ENCODE measurements around the gene WDFY2.

Gene WDFY2

DNA sequence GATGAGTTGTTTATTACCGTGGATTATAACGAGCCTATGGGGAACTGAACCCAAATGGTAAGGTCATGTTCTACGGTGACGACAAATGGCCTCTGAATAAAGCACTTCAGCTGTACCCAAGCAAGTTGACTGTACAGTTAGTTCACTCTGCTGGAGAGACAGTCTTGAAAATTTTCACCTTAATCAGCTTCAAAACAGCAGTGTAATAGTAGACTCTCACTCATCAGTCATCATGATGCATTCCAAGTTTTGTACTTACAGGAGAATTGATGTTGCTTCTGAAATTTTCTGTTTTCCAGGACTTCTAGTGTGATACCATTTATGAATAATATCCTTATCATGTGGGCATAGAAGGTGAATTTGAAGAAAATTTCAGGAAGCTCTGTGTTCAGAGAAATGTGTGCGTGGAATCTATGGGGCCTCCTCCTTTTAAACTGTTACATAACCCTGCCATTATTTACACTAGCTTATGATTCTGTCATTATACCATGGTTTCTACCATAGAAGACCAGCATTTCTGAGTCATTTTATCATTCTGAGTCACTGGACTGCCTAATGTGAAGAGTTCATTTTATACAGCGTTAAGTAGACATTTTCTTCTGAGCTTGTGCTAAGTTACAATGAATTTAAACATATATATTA, 96.9 kb downstream of the WDFY2 start:
- no peak overlapping the region for H3K4me2 ChIP-seq (ENCODE audit: insufficient read depth, low read length, poor library complexity, severe bottlenecking)
- H2BK5ac ChIP-seq (ENCODE audit: low read length): no peak overlapping the region
- H3K27ac ChIP-seq (replicated peaks; ENCODE audit: low read length): no peak overlapping the region
- no peak overlapping the region for H2BK15ac ChIP-seq (ENCODE audit: low read length)
- H4K8ac ChIP-seq (ENCODE audit: low read depth, low read length): no peak overlapping the region
- H2AK5ac ChIP-seq (ENCODE audit: low read depth, low read length): no peak overlapping the region
- no peak overlapping the region for H2BK12ac ChIP-seq (ENCODE audit: low read length)
- no peak overlapping the region for H3K9ac ChIP-seq (ENCODE audit: low read depth, low read length, poor library complexity)
- no peaks in the 10 kb centered on the region for H3K79me1 ChIP-seq (ENCODE audit: low read depth, low read length)
- no peaks in the 10 kb centered on the region for H3K36me3 ChIP-seq (replicated peaks in 1 of 2; ENCODE audit: control insufficient read depth in 2 of 2, insufficient read depth in 2 of 2, low read length in 2 of 2)
- no peaks in the 10 kb centered on the region for H3K9me3 ChIP-seq (replicated peaks in 1 of 2; ENCODE audit: control insufficient read depth in 2 of 2, insufficient read depth in 1 of 2, low read depth in 1 of 2, low read length in 2 of 2)
- no peaks in the 10 kb centered on the region for H3K27me3 ChIP-seq (ENCODE audit: control insufficient read depth in 3 of 3, insufficient read depth in 3 of 3, low read depth in 1 of 3, low read length in 3 of 3)
- H2AFZ ChIP-seq (ENCODE audit: low read length): no peak overlapping the region
- no peaks in the 10 kb centered on the region for H3K4me1 ChIP-seq (ENCODE audit: control insufficient read depth in 2 of 2, insufficient read depth in 1 of 2, low read depth in 1 of 2, low read length in 2 of 2)
- no peak overlapping the region for H3K23ac ChIP-seq (ENCODE audit: low read depth, low read length, poor library complexity)
- H3K4ac ChIP-seq (ENCODE audit: low read length): no peak overlapping the region
- H2BK120ac ChIP-seq (ENCODE audit: low read depth, low read length): no peak overlapping the region
- no peak for DNase-seq (ENCODE audit: low spot score)
- no peak overlapping the region for H3K14ac ChIP-seq (ENCODE audit: low read length)
- no peak overlapping the region for H3K18ac ChIP-seq (ENCODE audit: low read length)
- WGBS, 2 donors (ENCODE audit: extremely low coverage in 2 of 2, insufficient read length in 2 of 2, insufficient replicate concordance in 1 of 2): no CpG with 5 or more reads among the region's 6 CpGs
- no peak overlapping the region for H3K4me3 ChIP-seq (ENCODE audit: low read length in 2 of 2)
- H4K91ac ChIP-seq (ENCODE audit: low read depth, low read length, poor library complexity): no peak overlapping the region

- Histone ChIP-seq H3K4me2 (ENCODE audit: insufficient read depth, low read length, poor library complexity, severe bottlenecking) (no peak overlapping the region), H3K4me1 (ENCODE audit: control insufficient read depth in 2 of 2, insufficient read depth in 1 of 2, low read depth in 1 of 2, low read length in 2 of 2) (peaks cover 0 to 1% of the 10 kb centered on the region in 2 donors), H4K8ac (ENCODE audit: low read depth, low read length) (no peak overlapping the region), H2AK5ac (ENCODE audit: low read depth, low read length) (no peak overlapping the region), H3K27ac (replicated peaks; ENCODE audit: low read length) (no peak overlapping the region), H2AFZ (ENCODE audit: low read length) (no peak overlapping the region), H3K36me3 (replicated peaks in 1 of 2; ENCODE audit: control insufficient read depth in 2 of 2, insufficient read depth in 2 of 2, low read length in 2 of 2) (no peaks in the 10 kb centered on the region), H2BK5ac (ENCODE audit: low read length) (no peak overlapping the region), H3K14ac (ENCODE audit: low read length) (no peak overlapping the region), H3K18ac (ENCODE audit: low read length) (no peak overlapping the region), H3K27me3 (ENCODE audit: control insufficient read depth in 3 of 3, insufficient read depth in 3 of 3, low read depth in 1 of 3, low read length in 3 of 3) (no peaks in the 10 kb centered on the region), H4K91ac (ENCODE audit: low read depth, low read length, poor library complexity) (no peak overlapping the region), H3K4ac (ENCODE audit: low read length) (no peak overlapping the region), H2BK120ac (ENCODE audit: low read depth, low read length) (no peak overlapping the region), H2BK12ac (ENCODE audit: low read length) (no peak overlapping the region), H3K79me1 (ENCODE audit: low read depth, low read length) (no peaks in the 10 kb centered on the region), H3K9ac (ENCODE audit: low read depth, low read length, poor library complexity) (no peak overlapping the region), H3K9me3 (replicated peaks in 1 of 2; ENCODE audit: control insufficient read depth in 2 of 2, insufficient read depth in 1 of 2, low read depth in 1 of 2, low read length in 2 of 2) (no peaks in the 10 kb centered on the region), H3K23ac (ENCODE audit: low read depth, low read length, poor library complexity) (no peak overlapping the region), H3K4me3 (ENCODE audit: low read length in 2 of 2) (no peak overlapping the region), H2BK15ac (ENCODE audit: low read length) (no peak overlapping the region)
- no peak for DNase-seq (ENCODE audit: low spot score)
- no CpG with 5 or more reads among the region's 1 CpG for WGBS, 2 donors (ENCODE audit: extremely low coverage in 2 of 2, insufficient read length in 2 of 2, insufficient replicate concordance in 1 of 2)
Measured at GRCh38 chr13:51682686-51683085, 98.4 kb downstream of the WDFY2 start.

DNA sequence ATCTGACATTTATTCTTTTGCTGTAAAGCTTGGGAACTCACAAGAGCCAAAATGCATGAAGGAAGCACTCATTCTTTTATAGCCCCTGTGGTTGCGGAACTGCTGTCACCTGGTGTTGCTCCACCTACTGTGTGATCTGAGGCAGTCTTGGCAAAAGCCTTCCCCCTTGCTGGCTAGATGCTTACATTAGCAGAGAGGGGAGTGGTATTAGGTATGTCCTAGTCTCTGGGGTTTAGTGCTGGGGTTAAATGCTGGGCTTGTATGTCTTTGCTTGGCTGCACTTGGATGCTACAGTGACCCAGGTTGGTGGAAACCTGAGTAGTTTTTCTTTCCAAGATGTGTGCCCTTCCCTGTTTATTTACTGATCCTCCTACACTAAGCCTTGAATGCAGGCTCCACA, 99.3 kb downstream of the WDFY2 start:
- Histone ChIP-seq H2BK5ac (ENCODE audit: low read length) (no peak overlapping the region), H2BK12ac (ENCODE audit: low read length) (no peak overlapping the region), H3K27me3 (ENCODE audit: control insufficient read depth in 3 of 3, insufficient read depth in 3 of 3, low read depth in 1 of 3, low read length in 3 of 3) (no peaks in the 10 kb centered on the region), H3K9me3 (replicated peaks in 1 of 2; ENCODE audit: control insufficient read depth in 2 of 2, insufficient read depth in 1 of 2, low read depth in 1 of 2, low read length in 2 of 2) (no peaks in the 10 kb centered on the region), H3K9ac (ENCODE audit: low read depth, low read length, poor library complexity) (no peak overlapping the region), H3K36me3 (replicated peaks in 1 of 2; ENCODE audit: control insufficient read depth in 2 of 2, insufficient read depth in 2 of 2, low read length in 2 of 2) (no peaks in the 10 kb centered on the region), H3K4me1 (ENCODE audit: control insufficient read depth in 2 of 2, insufficient read depth in 1 of 2, low read depth in 1 of 2, low read length in 2 of 2) (peaks cover 4 to 9% of the 10 kb centered on the region in 2 donors), H3K4ac (ENCODE audit: low read length) (no peak overlapping the region), H2AK5ac (ENCODE audit: low read depth, low read length) (no peak overlapping the region), H4K8ac (ENCODE audit: low read depth, low read length) (no peak overlapping the region), H4K91ac (ENCODE audit: low read depth, low read length, poor library complexity) (no peak overlapping the region), H3K4me3 (ENCODE audit: low read length in 2 of 2) (no peak overlapping the region), H3K4me2 (ENCODE audit: insufficient read depth, low read length, poor library complexity, severe bottlenecking) (no peak overlapping the region), H3K14ac (ENCODE audit: low read length) (no peak overlapping the region), H3K23ac (ENCODE audit: low read depth, low read length, poor library complexity) (no peak overlapping the region), H3K79me1 (ENCODE audit: low read depth, low read length) (no peaks in the 10 kb centered on the region), H2BK15ac (ENCODE audit: low read length) (no peak overlapping the region), H3K27ac (replicated peaks; ENCODE audit: low read length) (no peak overlapping the region), H2AFZ (ENCODE audit: low read length) (no peak overlapping the region), H3K18ac (ENCODE audit: low read length) (no peak overlapping the region), H2BK120ac (ENCODE audit: low read depth, low read length) (no peak overlapping the region)
- DNase-seq (ENCODE audit: low spot score): no peak
- WGBS, 2 donors (ENCODE audit: extremely low coverage in 2 of 2, insufficient read length in 2 of 2, insufficient replicate concordance in 1 of 2): no CpG with 5 or more reads among the region's 1 CpG

DNA sequence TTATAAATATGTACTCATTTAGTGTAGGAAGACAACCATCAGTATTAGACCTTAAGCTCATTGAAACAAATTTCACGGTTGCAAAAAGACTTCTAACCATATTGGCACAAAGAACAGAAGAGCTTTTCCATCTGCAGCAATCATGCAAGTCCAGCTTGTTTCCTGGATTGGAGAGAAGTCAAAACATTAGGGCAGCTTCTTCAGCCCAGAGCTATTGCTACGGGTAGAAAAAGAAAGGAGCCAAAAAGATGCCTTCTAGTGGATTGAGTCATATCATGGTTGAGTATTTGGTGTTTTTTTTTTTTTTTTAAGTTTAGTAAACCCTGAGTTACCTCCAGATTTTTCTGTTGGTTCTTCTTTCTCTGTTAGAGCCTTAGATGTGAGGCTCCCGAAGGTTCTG, 99.8 kb downstream of the WDFY2 start:
- no peak overlapping the region for H2BK15ac ChIP-seq (ENCODE audit: low read length)
- no peak overlapping the region for H2AFZ ChIP-seq (ENCODE audit: low read length)
- no peaks in the 10 kb centered on the region for H3K27me3 ChIP-seq (ENCODE audit: control insufficient read depth in 3 of 3, insufficient read depth in 3 of 3, low read depth in 1 of 3, low read length in 3 of 3)
- no peak overlapping the region for H2AK5ac ChIP-seq (ENCODE audit: low read depth, low read length)
- no peaks in the 10 kb centered on the region for H3K36me3 ChIP-seq (replicated peaks in 1 of 2; ENCODE audit: control insufficient read depth in 2 of 2, insufficient read depth in 2 of 2, low read length in 2 of 2)
- H3K4me3 ChIP-seq (ENCODE audit: low read length in 2 of 2): no peak overlapping the region
- H4K91ac ChIP-seq (ENCODE audit: low read depth, low read length, poor library complexity): no peak overlapping the region
- no peak overlapping the region for H3K9ac ChIP-seq (ENCODE audit: low read depth, low read length, poor library complexity)
- no peak overlapping the region for H3K23ac ChIP-seq (ENCODE audit: low read depth, low read length, poor library complexity)
- no peak overlapping the region for H3K4me2 ChIP-seq (ENCODE audit: insufficient read depth, low read length, poor library complexity, severe bottlenecking)
- WGBS, 2 donors (ENCODE audit: extremely low coverage in 2 of 2, insufficient read length in 2 of 2, insufficient replicate concordance in 1 of 2): no CpG with 5 or more reads among the region's 3 CpGs
- no peak overlapping the region for H2BK12ac ChIP-seq (ENCODE audit: low read length)
- no peak overlapping the region for H3K27ac ChIP-seq (replicated peaks; ENCODE audit: low read length)
- no peaks in the 10 kb centered on the region for H3K79me1 ChIP-seq (ENCODE audit: low read depth, low read length)
- H3K14ac ChIP-seq (ENCODE audit: low read length): no peak overlapping the region
- no peak overlapping the region for H4K8ac ChIP-seq (ENCODE audit: low read depth, low read length)
- H3K18ac ChIP-seq (ENCODE audit: low read length): no peak overlapping the region
- peaks cover 5 to 11% of the 10 kb centered on the region in 2 donors for H3K4me1 ChIP-seq (ENCODE audit: control insufficient read depth in 2 of 2, insufficient read depth in 1 of 2, low read depth in 1 of 2, low read length in 2 of 2)
- H3K9me3 ChIP-seq (replicated peaks in 1 of 2; ENCODE audit: control insufficient read depth in 2 of 2, insufficient read depth in 1 of 2, low read depth in 1 of 2, low read length in 2 of 2): no peaks in the 10 kb centered on the region
- DNase-seq (ENCODE audit: low spot score): no peak
- H2BK5ac ChIP-seq (ENCODE audit: low read length): no peak overlapping the region
- no peak overlapping the region for H3K4ac ChIP-seq (ENCODE audit: low read length)
- no peak overlapping the region for H2BK120ac ChIP-seq (ENCODE audit: low read depth, low read length)
